Osteoblast (primary cell): Measurements from ENCODE around the gene ECHDC1. TPM values are rescaled to one million over a fixed set of nuclear protein-coding genes. Genes with fewer than 3 reads are reported as not detected.
A peak's percentile ranks its signal among the peaks of the same experiment; 100 is the strongest.

Source experiments
- DNase-seq: peaks from one replicate; pipeline ENCODE4 v3.0.0; 2011; ENCODE audit warnings: low spot score, mixed read lengths; ENCODE audit not compliant: insufficient read length; ENCODE audit errors: missing footprints
- H2AFZ ChIP-seq: 2 replicates; pipeline ENCODE4 v1.6.0; 2011; ENCODE audit warnings: mild to moderate bottlenecking, low read length
- H3K27ac ChIP-seq: 2 replicates; pipeline ENCODE4 v1.5.1; 2011; ENCODE audit warnings: mild to moderate bottlenecking, low read depth, low read length, moderate library complexity
- H3K27me3 ChIP-seq: 2 replicates; pipeline ENCODE4 v1.6.0; 2012; ENCODE audit warnings: mild to moderate bottlenecking, control low read depth, inconsistent platforms, low read length, moderate library complexity; ENCODE audit not compliant: insufficient read depth
- H3K36me3 ChIP-seq: 2 replicates; pipeline ENCODE4 v1.5.1; 2011; ENCODE audit warnings: mild to moderate bottlenecking, low read length, control low read depth, moderate library complexity; ENCODE audit not compliant: insufficient read depth
- H3K4me1 ChIP-seq: 2 replicates; pipeline ENCODE4 v1.5.1; 2011; ENCODE audit warnings: mild to moderate bottlenecking, low read length, control low read depth, moderate library complexity; ENCODE audit not compliant: insufficient read depth
- H3K4me2 ChIP-seq: 2 replicates; pipeline ENCODE4 v1.6.0; 2011; ENCODE audit warnings: mild to moderate bottlenecking, low read length; ENCODE audit not compliant: insufficient read depth
- H3K4me3 ChIP-seq: fragments of 200-600 bp; sonication (generic); 3 replicates; pipeline ENCODE4 v1.5.1; 2012; ENCODE audit warnings: mild to moderate bottlenecking, low read length, inconsistent platforms; ENCODE audit not compliant: insufficient read depth
- H3K79me2 ChIP-seq: 2 replicates; pipeline ENCODE4 v1.6.0; 2012; ENCODE audit warnings: mild to moderate bottlenecking, low read length, control low read depth, inconsistent platforms; ENCODE audit not compliant: insufficient read depth
- H3K9me3 ChIP-seq: 2 replicates; pipeline ENCODE4 v1.5.1; 2011; ENCODE audit warnings: low read depth, low read length, control low read depth
- H4K20me1 ChIP-seq: 2 replicates; pipeline ENCODE4 v1.6.0; 2012; ENCODE audit warnings: mild to moderate bottlenecking, low read length, control low read depth; ENCODE audit not compliant: insufficient read depth
- CTCF ChIP-seq: IDR thresholded peaks from 2 replicates; pipeline ENCODE4 v1.5.1; 2011; ENCODE audit warnings: mild to moderate bottlenecking, low read depth, low read length, moderate library complexity; ENCODE audit errors: extremely low read depth
- total RNA-seq: library from RNA; depleted of rRNA; stranded (reverse); fragments of >200 nt; gene quantifications from 2 replicates; pipeline ENCODE4 v1.2.3, GENCODE V29; 2012

Gene ECHDC1
- 67.0 and 71.0 TPM in 2 replicates for total RNA-seq

- Histone ChIP-seq H3K79me2 (peaks cover 85% of the 10 kb centered on the region), H3K27ac (peak within 1 kb of the TSS; percentile 94), H3K36me3 (no peaks in the 10 kb centered on the region), H2AFZ (peak within 1 kb of the TSS; percentile 96), H3K27me3 (no peaks in the 10 kb centered on the region), H3K9me3 (no peaks in the 10 kb centered on the region), H4K20me1 (peaks cover 4% of the 10 kb centered on the region), H3K4me2 (peak within 1 kb of the TSS; percentile 92), H3K4me1 (peaks cover 21% of the 10 kb centered on the region), H3K4me3 (peak within 1 kb of the TSS; percentile 85)
- peak; percentile 85 for DNase-seq
- TF ChIP-seq CTCF: no peak
Observed at GRCh38 chr6:127342946-127343808, at the start of gene ECHDC1. TSS of gene ECHDC1 (minus strand) at chr6:127343609. CDS start at chr6:127331028, 12,581 bp downstream.

GRCh38 chr6:127392301-127392700, 48.9 kb upstream of the ECHDC1 start:
- no peaks in the 10 kb centered on the region for H4K20me1 ChIP-seq
- H3K36me3 ChIP-seq: no peaks in the 10 kb centered on the region
- no peak overlapping the region for H3K4me3 ChIP-seq
- H2AFZ ChIP-seq: no peak overlapping the region
- H3K27me3 ChIP-seq: no peaks in the 10 kb centered on the region
- no peak for TF ChIP-seq CTCF
- H3K4me1 ChIP-seq: peaks cover 3% of the 10 kb centered on the region
- H3K27ac ChIP-seq: no peak overlapping the region
- no peak overlapping the region for H3K4me2 ChIP-seq
- no peak for DNase-seq
- H3K9me3 ChIP-seq: no peaks in the 10 kb centered on the region
- no peaks in the 10 kb centered on the region for H3K79me2 ChIP-seq

- Histone ChIP-seq H3K27me3 (no peaks in the 10 kb centered on the region), H3K4me3 (no peak overlapping the region), H2AFZ (no peak overlapping the region), H4K20me1 (no peaks in the 10 kb centered on the region), H3K4me1 (no peaks in the 10 kb centered on the region), H3K79me2 (no peaks in the 10 kb centered on the region), H3K36me3 (no peaks in the 10 kb centered on the region), H3K27ac (no peak overlapping the region), H3K9me3 (no peaks in the 10 kb centered on the region), H3K4me2 (no peak overlapping the region)
- TF ChIP-seq CTCF: no peak
- no peak for DNase-seq
Observed at GRCh38 chr6:127391094-127391953, 47.9 kb upstream of the ECHDC1 start.

GRCh38 chr6:127389706-127390105, 46.3 kb upstream of the ECHDC1 start:
- TF ChIP-seq CTCF: no peak
- Histone ChIP-seq H3K4me1 (no peaks in the 10 kb centered on the region), H3K4me3 (no peak overlapping the region), H4K20me1 (no peaks in the 10 kb centered on the region), H3K79me2 (no peaks in the 10 kb centered on the region), H3K27me3 (no peaks in the 10 kb centered on the region), H3K9me3 (no peaks in the 10 kb centered on the region), H3K27ac (no peak overlapping the region), H2AFZ (no peak overlapping the region), H3K4me2 (no peak overlapping the region), H3K36me3 (no peaks in the 10 kb centered on the region)
- DNase-seq: no peak
